H1 (cell line): ENCODE data around the gene C3orf18. TPM values are rescaled to one million over a fixed set of nuclear protein-coding genes. Genes with fewer than 3 reads are reported as not detected.

Experiments used
- CHD2 ChIP-seq: IDR thresholded peaks from 2 replicates; pipeline ENCODE4 v1.6.1; 2012; ENCODE audit warnings: low read length, improper control_type of control experiment
- CREB1 ChIP-seq: IDR thresholded peaks from 2 replicates; pipeline ENCODE4 v1.6.1; 2012; ENCODE audit warnings: inconsistent platforms
- SIN3A ChIP-seq, 2 experiments: IDR thresholded peaks in 1 of 2; conservative IDR thresholded peaks in 1 of 2; 2 replicates each; pipeline ENCODE4 v1.6.1; 2011 to 2012; ENCODE audit warnings: low read length in 2 of 2, improper control_type of control experiment in 1 of 2, low read depth in 1 of 2, mild to moderate bottlenecking in 1 of 2
- SP1 ChIP-seq: IDR thresholded peaks from 2 replicates; pipeline ENCODE4 v1.6.1; 2011; ENCODE audit warnings: low read depth, low read length
- SRF ChIP-seq: IDR thresholded peaks from 2 replicates; pipeline ENCODE4 v1.6.1; 2011; ENCODE audit warnings: mild to moderate bottlenecking, low read depth, low read length, moderate library complexity
- TEAD4 ChIP-seq: IDR thresholded peaks from 2 replicates; pipeline ENCODE4 v1.6.1; 2012; ENCODE audit warnings: low read depth, low read length, inconsistent platforms, mixed read lengths
- polyA plus RNA-seq, 7 experiments: library from polyadenylated mRNA; depleted of rRNA in 3 of 7; stranded (reverse) in 5 of 7; unstranded in 2 of 7; fragments of >200 nt in 5 of 7; fragments of 200-250 nt in 2 of 7; gene quantifications; 1 replicate in 5 of 7; 2 replicates in 1 of 7; 4 replicates in 1 of 7; pipeline versions ENCODE4 v1.2.1 to v1.2.3, GENCODE V29; 2011 to 2013; ENCODE audit warnings: missing spikeins in 2 of 7, mixed read lengths in 2 of 7
- total RNA-seq: library from RNA; stranded (reverse); fragmentation: NEBNext Ultra II Directional; extraction: Animal tissue kit (Norgen Biotek cat#: 25700); gene quantifications from 2 replicates; pipeline ENCODE4 v1.2.1, GENCODE V29; 2021

Gene C3orf18
- total and polyA plus RNA-seq, 2 of the 8 experiments (the other 6 are each of a cell fraction or from before 2014, with no cell fraction given): 7.5 to 15.0 TPM

DNA sequence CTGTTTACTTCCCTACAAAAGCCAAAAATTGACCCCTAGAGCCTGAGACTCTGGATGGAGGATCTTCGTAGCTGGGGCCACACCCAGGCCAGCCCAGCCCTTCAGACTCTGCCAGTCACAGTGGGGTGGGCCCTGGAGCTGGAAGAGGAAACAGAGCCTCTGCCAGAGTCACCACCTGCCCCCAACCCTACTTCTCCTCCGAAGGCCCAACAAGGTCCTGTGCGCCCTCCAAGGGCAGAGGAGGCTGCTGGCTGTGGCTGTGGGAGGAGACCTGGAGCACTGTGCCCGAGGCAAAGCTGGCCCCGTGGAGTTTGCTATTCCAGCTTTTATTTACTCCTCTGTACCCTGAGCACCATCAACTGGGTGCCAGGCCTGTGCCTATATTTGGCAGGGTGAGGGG, 25.0 kb upstream of the C3orf18 start (continued):
- TF ChIP-seq SIN3A (conservative IDR thresholded peaks at IDR 0.05 in 1 of 2, IDR thresholded peaks at IDR 0.05 in 1 of 2; ENCODE audit: low read depth in 1 of 2, low read length in 2 of 2) (no peak), SRF (no peak), CHD2 (no peak), CREB1 (no peak), SP1 (no peak), TEAD4 (no peak)
